ENCODE results near the gene SHISA5.
"Not testable (repeated sequence)": the region's sequence is repeated elsewhere in the genome, so short reads cannot be mapped to it uniquely, and the experiment has no call there.

SHISA5 gene

DNA sequence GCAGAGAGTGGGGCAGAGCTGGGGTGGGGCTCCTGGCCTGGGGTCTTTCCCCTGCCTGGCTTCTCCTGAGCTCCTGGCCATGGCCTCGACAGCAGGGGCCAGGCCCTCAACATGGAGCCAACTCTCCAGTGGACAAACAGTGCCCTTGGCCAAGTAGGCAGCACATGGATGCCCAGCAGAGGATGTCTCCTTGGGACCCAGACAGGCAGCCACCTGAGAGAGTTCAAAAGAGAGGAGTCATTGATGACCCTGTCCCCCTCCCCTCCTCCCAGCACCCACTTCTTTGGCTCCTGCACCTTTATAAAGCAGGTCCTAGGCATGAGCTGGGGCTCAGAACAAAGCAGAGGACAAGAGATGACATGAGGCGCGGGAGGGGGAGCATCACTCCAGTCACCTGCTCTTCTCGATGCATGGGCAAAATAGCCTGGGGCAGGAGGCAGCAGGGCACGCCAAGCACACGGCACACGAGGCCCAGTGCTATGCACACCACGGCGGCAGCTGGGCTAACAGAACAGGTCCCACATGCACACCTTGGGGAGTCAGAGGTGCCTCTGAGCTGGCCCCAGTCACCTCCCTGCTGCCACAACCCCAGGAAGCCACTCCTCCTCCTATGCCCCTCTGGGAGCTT is 27.4 kb downstream of the SHISA5 start:
- DNase-seq, result no peak

DNA sequence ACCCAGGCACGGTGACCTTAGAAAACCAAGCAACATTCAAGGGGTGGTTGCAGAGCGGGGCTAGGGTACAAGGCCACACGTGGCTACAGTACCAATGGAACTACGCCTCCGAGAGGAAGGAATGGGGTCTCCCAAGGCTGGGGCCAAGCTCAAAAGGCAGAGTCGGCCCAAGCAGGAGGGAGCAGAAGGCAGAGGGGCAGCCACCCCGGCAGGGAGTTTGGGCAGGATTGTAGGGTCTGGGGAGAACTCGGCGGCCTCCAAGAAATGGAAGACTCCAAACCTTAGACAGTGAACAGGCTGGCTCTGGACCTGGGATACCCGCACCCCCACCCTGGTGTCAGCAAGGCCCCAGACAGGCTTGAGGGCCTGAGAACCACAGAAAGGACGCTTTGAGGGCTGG is 28.8 kb downstream of the SHISA5 start:
- no peak for DNase-seq

DNA sequence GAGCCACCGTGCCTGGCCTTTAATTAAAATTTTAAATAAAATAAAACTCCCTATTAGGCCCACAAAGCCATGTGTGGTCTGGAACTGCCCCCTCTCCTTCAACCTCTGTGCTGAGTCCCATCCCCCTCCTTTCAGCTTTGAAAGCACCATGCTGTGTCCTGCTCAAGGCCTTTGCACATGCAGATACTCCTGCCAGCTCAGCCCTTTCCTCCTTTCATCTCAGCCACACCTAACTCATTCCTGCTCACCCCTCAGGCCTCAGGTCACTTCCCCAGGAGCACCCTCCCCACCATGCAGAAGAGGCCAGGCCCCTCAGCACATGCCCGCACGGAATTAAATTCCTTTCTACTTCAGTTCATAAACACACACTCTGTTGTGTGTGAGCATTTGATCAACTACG is 29.4 kb downstream of the SHISA5 start:
- no peak for DNase-seq

DNA sequence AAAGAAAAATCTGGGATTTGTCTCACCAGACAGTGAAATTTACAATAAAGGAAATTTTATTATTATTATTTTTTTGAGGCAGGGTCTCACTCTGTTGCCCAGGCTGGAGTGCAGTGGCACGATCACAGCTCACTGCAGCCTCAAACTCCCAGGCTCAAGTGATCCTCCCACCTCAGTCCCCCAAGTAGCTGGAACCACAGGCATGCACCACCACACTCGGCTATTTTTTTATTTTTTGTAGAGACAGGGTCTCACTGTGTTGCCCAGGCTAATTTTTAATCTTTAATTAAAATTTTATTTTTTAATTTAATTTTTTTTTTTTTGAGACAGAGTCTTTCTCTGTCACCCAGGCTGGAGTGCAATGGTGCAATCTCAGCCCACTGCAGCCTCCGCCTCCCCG is 29.9 kb downstream of the SHISA5 start:
- not testable (repeated sequence) for DNase-seq

DNA sequence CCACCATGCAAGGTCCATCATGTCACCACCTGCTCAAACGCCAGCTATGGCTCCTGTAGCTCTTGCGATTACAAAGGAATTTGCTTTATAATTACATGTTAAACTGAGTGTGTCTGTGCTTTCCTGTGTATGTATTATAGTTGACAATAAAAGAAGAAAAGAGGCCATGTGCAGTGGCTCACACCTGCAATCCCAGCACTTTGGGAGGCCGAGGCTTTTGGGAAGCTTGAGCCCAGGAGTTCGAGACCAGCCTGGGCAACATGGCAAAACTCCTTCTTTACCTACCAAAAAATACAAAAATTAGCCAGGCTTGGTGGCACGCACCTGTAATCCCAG is 30.4 kb downstream of the SHISA5 start:
- DNase-seq, result no peak

DNA sequence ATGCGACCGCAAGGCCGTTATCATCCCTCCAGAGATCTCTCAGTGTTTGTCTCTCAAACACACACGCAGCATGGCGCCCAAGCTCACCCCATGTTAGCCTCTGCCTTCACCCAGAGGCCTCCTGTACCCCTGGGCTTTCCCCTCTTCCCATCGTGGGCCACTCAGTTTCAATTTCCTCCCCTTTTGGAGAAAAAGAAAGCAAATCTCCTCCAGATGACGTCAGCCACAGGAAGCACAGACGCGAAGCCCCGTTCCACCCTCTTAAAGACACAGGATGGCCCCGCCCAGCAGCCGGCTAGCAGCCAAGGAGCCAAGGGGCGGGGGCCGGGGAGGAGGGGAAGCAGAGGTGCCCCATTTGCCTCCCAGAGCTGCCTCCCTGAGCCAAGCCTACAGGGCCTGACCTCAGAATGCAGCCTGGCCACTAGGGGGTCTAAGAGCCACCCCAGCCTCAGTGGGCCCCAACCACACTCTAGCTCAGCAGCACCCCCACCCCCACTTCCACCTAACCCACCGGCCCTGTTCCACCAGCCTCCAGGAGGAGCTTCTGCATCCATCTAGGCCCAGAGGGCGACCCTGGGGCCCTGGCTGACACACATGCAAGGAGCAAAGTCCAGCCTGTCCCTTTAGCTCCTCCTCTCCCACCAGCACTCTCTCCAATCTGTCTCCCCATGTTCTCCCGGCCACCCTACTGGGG is 30.9 kb downstream of the SHISA5 start:
- DNase-seq, result peak; percentile 16 to 68

DNA sequence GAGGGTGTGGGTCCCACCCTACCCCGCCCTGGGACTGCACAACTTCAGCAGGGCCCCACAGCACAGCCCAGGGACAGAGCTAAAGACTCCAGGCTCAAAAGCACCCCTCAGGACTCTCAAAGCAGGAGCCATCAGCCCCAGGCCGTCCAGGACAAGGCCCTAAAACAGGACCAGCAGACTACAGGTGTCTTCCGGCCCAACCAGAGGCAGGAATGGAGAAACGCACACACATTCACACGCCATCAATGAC is 31.4 kb downstream of the SHISA5 start:
- no peak for DNase-seq

DNA sequence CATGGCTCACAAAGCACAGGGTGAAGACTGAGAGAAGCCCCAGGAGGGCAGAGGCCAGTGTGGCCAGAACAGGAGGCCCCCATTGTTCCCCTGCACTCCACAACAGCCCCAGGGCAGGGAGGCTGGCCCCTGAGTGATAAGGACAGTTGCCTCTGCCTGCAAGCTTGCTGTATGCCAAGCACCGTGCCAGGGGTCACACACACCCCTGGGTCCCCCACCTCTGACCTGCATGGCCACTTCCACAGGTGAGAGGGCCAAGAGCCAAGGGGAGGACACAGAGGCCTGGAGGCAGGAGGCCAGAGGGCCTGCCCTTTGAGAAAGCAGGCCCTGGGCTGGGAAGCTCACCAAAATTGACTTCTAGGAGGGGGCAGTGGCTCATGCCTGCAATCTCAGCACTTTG is 33.7 kb downstream of the SHISA5 start:
- no peak for DNase-seq

DNA sequence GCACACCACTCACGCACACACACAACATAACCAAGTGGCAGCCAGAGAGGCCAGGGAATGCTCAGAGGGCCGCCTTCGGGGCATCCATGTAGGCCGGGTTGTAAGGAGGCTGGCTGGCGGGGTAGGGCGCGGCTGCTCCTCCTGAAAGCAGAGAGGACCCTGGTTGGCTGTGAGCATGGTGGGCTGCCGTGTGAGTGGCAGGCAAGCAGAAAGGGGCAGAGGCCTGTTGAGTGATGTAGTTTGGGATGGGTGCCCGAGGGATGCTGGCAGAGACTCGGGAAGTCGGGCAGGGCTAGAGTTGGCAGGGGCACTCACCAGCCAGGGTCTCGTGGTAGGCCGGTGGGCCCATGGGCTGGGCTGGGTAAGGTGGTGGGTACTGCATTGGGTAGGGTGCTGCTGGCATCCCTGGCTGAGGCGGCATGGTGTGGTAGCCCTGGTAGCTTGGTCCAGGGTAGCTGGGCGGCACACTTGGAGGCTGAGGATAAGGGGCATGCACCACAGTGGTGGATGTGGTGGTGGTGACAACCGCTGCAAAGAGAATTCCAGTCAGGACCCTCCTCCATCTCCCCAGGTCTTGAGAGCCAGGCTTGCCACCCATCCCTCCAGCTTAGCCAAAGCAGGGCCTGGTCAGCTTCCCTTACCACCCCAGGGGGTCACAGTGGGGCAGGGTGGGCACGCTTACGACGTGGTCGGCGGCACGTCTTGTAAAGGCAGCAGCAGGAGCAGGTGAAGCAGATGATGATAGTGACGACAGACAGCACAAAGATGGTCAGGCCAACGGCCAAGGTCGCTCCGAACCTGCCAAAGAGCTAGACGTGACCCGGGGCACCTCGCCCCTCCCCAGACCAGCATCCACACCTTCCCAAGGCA is 34.7 kb downstream of the SHISA5 start:
- DNase-seq, result no peak

DNA sequence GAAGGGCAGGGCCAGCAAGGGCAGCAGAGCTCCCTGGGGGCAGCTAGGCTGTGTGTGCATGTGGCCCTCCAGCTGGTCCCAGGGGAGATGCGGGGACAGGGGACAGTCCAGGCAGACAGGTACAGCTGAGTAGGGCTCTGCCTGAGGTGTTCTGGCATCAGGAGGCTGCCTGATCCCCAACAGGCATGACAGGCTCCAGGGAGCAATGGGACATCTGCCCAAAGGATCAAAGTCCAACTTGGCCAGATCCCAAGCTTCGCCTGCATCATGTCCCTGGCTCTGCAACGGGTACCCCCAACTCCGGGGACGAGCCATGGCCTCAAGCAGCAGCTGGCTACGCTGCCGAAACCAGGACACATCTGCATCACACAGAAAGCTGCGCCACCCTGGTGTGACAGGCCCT is 35.6 kb downstream of the SHISA5 start:
- DNase-seq, result no peak

DNA sequence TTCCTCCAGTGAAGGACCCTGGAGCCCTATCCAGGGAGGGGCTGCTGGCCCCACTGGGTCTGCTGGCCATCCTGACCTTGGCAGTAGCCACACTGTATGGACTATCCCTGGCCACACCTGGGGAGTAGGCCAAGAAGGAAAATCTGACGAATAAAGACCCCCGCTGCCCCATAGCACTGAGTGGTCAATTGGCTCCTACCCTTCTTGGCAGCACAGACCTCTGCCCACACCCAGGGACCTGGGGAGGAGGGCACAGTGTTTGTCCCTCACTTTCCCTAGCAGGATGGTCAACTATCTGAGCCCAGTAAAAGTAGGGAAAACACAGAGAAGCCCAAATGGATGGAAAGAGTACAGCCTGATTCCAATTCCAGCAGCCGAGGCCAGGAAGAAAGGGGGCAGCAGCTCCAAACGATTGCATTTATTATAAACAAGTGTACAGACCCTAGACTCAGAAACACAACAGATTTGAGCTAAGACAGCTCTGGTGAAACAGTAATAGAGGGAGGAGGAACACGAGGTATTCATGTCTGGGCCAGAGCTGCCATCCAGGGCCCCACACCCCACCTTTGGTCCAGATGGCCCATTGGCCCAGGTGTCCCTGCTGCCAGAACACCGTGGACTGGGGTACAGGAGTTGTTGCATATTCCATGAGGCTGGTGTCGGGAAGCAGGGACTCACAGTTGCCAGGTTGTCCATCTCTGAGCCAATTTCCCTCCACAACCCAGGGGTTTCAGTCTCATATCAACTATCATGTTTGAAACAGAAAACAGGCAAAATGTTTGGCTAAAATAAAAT is 36.3 kb downstream of the SHISA5 start:
- no peak for DNase-seq

DNA sequence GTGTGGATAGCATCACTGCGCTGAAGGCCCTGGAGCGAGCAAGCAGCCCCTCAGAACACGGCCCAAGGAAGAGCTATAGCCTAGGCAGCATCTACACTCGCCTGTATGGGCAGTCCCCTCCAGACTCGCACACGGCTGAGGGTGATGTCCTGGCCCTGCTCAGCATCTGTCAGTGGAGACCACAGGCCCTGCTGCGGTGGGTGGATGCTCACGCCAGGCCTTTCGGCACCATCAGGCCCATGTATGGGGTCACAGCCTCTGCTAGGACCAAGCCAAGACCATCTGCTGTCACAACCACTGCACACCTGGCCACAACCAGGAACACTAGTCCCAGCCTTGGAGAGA is 36.9 kb downstream of the SHISA5 start:
- no peak for DNase-seq

DNA sequence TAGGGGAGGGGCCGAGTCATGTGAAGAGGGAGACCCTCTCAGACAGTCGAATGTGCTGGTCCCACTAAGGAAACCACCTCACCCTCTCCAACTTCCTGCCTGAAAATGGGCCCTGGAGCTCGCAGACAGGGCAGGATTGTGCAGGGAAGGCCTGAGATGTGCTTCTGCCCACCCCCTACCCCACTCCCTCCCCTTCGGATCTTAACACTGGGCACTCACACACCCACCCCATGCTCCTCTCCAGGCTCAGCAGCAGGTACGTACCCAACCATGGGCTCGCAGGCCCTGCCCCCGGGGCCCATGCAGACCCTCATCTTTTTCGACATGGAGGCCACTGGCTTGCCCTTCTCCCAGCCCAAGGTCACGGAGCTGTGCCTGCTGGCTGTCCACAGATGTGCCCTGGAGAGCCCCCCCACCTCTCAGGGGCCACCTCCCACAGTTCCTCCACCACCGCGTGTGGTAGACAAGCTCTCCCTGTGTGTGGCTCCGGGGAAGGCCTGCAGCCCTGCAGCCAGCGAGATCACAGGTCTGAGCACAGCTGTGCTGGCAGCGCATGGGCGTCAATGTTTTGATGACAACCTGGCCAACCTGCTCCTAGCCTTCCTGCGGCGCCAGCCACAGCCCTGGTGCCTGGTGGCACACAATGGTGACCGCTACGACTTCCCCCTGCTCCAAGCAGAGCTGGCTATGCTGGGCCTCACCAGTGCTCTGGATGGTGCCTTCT is 37.4 kb downstream of the SHISA5 start:
- no peak for DNase-seq

DNA sequence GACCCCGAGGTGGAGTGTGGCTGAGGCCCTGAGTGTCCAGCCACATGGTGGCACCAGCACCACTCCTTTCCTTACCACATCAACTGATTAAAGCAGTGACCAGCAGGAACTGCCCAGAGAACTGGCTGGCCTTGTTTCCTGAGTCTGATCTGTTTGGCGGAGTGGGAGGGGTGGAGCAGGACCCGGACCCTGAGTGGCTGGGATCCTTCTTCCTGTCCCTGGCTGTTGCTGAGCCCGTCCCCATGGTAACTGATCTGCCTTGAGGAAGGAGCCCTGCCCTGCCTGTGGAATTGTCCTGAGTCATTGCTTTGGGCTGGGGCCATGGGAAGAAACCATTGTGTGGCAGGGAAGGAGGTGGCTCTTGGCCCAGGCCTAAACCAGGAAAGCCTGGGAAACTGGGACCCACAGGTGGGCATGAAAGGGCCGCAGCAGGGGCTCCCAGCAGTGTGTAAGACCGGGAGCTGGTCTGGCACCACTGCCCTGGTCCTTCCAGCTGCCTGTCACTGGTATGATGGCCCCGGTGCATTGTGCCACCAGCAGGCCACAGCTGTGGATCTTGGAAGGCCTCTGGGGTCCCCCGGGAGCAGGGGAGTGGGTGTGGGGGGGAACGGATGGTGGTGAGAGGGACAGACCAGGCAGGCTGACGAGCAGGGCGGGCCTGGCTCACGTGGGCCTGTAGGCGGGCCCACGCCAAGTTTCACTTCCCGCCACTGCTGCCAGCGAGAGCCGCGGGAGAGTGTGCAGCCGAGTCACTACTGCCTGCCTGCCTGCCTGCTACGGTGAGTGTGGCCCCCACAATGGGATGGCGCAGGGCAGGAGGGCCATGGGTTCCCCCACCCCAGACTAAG is 38.2 kb downstream of the SHISA5 start:
- peak; percentile 13 to 59 for DNase-seq

DNA sequence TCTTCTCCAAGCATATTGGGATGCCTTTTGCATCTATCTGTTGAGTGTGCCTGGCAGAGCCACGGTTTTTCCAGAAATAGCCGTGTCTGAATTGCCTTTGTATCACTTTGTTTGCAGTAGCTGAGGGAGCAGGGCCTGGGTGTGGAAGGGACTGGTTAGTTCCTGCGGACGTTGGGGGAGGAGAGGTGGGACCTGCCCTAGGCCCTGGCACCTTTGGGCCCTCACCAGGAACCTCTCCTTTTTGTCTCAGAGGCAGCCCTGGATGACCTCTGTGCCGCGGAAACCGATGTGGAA is 38.8 kb downstream of the SHISA5 start:
- DNase-seq, result no peak

DNA sequence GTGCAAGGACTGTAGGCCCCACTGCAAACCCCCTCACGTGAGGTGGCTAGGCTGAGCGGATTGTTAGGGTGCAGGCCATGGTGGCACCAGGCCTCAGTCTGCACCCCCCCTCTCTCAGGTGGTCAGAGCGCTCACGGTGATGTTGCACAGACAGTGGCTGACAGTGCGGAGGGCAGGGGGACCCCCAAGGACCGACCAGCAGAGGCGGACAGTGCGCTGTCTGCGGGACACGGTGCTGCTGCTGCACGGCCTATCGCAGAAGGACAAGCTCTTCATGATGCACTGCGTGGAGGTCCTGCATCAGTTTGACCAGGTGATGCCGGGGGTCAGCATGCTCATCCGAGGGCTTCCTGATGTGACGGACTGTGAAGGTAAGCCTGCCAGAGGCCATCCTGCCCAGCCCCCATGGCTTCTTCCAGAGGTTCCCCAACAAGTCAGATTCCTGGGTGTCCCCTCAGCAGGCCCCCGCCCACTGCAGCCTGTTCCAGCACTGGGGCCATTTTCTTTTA is 39.2 kb downstream of the SHISA5 start:
- DNase-seq, result no peak

DNA sequence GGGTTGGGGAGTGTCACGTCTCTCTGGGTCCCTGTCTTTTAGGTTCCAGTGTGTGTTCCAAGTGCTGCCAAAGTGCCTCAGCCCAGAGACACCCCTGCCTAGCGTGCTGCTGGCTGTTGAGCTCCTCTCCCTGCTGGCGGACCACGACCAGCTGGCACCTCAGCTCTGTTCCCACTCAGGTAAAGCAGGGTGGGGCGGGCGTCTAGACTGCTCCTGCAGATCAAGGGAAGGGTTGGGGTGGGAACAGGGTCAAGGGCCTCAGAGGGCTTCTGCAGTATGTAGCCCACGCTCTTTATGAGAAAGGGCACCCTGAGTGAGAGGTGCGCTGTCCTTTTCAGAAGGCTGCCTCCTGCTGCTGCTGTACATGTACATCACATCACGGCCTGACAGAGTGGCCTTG is 40.3 kb downstream of the SHISA5 start:
- no peak for DNase-seq

DNA sequence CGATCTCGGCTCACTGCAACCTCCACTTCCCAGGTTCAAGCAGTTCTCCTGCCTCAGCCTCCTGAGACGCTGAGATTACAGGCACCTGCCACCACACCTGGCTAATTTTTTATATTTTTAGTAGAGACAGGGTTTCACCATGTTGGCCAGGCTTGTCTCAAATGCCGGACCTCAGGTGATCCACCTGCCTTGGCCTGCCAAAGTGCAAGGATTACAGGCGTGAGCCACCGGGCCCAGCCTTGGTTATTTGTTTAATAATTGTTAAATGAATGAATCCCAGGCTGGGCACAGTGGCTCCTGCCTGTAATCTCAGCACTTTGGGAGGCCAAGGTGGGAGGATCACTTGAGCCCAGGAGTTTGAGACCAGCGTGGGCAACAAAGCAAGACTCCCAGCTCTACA is 42.2 kb downstream of the SHISA5 start:
- DNase-seq, result not testable (repeated sequence)

DNA sequence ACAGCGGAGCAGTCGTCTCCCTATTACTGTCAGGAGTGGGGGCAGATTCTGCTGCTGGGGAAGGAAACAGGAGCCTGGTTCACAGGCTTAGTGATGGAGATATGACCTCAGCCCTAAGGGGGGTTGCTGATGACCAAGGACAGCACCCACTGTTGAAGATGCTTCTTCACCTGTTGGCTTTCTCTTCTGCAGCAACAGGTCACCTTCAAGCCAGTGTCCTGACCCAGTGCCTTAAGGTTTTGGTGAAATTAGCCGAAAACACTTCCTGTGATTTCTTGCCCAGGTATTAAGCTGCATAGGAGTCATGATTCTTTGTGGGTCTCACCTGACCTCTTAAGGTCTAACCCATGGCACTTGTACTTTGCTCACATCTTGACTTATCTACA is 43.5 kb downstream of the SHISA5 start:
- no peak for DNase-seq

DNA sequence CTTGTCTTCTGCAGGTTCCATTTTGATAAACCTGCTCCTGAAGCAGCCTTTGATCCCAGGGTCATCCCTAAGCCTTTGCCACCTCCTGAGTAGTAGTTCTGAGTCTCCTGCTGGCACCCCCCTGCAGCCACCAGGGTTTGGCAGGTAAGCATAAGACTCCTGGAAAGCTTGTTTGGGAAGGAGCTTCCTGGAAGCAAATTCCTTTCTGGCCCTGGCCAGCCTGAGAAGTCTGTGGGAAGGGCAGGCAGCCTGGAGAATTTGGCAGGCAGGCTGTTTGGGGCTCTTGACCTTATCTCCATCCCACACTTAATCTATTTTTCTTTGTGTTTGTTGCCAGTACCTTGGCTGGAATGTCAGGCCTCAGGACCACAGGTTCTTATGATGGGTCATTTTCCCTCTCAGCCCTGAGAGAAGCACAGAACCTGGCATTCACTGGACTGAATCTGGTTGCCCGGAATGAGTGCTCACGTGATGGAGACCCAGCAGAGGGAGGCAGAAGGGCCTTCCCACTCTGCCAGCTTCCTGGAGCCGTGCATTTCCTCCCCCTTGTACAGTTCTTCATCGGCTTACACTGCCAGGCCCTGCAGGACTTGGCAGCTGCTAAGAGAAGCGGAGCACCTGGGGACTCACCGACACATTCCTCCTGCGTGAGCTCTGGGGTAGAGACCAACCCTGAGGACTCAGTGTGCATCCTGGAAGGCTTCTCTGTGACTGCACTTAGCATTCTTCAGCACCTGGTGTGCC is 44.0 kb downstream of the SHISA5 start:
- no peak for DNase-seq

DNA sequence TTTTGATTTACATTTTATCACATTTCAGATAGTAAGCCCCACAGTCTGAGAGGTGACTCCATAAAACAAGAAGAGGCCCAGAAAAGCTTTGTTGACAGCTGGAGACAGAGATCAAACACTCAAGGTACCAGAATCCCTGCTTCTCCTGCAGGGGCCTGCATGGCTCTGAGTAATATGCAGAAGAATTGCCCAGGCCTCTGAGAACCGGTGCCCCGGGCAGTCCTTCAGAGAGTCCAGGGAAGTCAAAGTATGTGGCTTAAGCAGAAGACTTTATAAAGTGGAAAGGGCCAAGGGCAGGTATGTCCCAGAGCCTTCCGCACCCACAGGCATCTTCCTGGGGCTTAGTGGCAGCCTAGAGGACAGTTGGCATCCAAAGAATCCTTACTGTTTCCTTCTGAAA is 44.6 kb downstream of the SHISA5 start:
- DNase-seq, result no peak
